NCI-H146 treated with DMSO at 0.1 percent for 48 hours (cell line): ENCODE measurements around the gene MYZAP.
"Not testable (repeated sequence)": the region's sequence is repeated elsewhere in the genome, so short reads cannot be mapped to it uniquely, and the experiment has no call there.

Experiments
- DNase-seq: peaks from one replicate; lab custom pipeline; 2025; ENCODE audit not compliant: unreplicated experiment; lab: John Stamatoyannopoulos, UW

The MYZAP gene

GRCh38 chr15:57591237-57591821 lies 375 bp upstream of the MYZAP start:
- DNase-seq, result no peak

DNA sequence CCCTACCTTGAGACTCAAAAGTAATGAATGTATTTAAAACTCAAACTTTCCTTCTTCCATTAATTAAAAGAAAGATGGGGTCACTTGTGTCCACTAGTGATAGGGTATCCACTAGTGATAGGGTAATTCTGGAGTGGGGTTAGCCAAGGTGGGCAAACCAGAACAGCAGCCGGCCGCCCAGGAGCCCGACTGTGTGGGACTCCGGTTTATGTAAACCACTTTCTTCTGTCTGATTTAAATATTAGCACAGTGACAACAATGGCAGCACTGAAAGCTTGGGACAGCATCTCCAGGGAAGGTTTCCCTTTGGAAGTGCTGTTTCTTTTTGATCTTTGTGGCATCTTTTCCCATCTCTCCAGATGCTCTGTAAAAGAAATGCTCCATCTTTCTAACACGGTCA lies 722 bp downstream of the MYZAP start:
- no peak for DNase-seq

DNA sequence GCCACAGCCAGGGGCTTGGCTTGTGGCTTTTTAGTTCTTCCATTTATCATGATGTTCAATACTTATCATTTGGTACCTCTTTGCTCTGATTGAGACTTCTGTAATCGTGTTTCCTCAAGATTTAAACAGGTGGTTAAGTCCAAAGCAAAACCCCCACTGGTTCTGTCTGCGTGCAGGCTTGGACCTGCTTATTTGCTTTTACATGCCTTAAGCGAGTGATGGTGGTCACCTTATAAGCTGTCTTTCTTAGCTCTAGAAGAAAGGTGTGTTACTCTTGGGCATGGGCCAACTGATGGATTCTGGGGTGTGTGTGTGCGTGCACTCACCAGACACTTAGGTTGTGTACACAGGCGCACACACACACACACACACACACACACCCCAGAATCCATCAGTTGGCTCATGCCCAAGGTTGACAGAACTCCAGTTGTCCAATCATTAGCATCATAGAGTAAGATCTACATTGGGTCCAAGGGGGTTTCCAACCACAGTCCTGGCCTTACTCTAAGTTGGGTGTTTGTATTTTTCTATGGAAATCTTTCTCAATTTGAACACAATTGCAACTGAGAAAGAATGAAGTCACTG lies 1.2 kb downstream of the MYZAP start:
- no peak for DNase-seq

GRCh38 chr15:57594479-57594878 lies 2.8 kb downstream of the MYZAP start:
- DNase-seq, result no peak

GRCh38 chr15:57595011-57595866 lies 3.5 kb downstream of the MYZAP start:
- DNase-seq, result peak; percentile 67

DNA sequence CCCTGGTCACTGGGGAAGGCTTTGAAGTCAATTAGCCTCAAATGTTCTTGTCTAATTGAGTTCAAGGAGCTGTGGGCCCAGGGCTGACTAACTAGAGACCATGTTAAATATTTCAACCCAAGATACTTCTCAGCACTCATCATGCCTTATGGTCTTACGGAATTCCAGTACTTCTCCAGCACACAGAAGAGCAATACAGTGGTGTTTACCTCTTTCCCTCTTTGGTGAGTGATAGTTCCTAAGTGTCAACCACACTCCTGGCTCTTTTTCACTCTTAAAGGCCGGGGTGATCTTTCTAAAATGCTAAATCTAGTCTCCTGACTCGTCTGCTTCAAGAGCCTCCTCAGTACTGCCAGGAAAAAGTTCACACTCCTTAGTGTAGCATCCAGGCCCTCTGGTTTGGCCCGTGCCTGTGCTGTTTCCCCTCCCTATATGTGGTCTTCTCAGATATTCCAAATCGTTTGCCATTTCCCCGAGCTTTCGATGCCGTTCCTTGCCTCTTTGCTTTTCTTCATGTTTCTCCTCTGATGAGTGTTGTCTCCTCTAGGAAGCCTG lies 4.7 kb downstream of the MYZAP start:
- DNase-seq, result no peak

GRCh38 chr15:57596978-57597377 lies 5.3 kb downstream of the MYZAP start:
- no peak for DNase-seq

DNA sequence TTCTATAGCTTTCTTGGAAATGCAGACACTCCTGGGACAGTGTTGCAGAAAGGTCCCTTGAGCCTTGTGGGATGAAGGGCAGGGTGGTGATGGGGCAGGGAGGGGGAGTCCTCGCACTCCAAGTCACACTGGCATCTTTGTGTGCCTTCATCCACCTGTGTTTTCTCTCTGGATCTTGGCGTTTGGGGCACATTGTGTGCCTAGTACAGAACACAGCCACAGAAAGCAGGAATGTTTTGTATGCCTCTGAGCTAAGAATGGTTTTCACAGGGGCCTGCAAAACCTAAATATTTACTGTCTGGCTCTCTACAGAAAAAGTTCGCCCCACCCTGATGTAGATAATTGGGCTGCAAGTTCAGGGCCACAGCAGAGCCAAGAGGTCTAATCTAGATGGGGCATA lies 5.7 kb downstream of the MYZAP start:
- no peak for DNase-seq

DNA sequence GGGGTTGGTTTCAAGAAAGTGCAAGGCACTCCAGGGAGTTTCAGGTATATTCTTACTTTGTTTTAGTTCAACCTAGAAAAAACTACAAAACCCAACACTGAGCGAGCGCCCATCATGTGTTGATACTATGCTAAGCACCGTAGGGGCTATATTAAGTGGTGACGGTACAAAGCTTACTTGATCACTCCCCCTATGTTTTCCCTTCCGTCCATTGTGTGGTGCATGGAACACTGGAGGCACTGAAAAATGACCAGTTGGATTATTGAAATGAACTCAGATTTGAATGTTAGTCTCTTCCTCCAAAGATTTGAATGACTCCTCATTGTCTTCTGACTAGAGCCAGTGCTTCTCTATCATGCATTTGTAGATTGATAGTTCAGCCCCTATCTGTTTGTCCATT lies 6.6 kb downstream of the MYZAP start:
- DNase-seq, result no peak

GRCh38 chr15:57599296-57599810 lies 7.6 kb downstream of the MYZAP start:
- DNase-seq, result no peak

DNA sequence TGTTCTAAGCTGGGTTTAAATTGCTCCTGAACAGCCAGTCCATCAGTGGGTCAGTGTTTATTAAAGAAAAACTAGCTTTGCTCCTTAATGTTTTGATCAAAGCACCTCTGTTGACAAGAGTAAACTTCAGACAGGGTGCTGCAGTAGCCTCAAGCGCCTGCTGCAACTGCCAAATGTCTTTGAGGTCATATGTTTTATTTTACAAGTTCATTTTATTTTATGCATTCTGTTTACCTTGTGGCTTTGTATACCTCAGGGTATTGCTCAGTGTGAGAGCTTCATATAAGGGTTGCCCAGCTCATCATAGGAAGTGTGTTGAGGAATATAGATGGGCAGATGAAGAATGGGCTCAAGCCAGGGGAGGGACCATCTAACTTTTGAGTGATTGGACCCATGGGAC lies 8.5 kb downstream of the MYZAP start:
- DNase-seq, result no peak

DNA sequence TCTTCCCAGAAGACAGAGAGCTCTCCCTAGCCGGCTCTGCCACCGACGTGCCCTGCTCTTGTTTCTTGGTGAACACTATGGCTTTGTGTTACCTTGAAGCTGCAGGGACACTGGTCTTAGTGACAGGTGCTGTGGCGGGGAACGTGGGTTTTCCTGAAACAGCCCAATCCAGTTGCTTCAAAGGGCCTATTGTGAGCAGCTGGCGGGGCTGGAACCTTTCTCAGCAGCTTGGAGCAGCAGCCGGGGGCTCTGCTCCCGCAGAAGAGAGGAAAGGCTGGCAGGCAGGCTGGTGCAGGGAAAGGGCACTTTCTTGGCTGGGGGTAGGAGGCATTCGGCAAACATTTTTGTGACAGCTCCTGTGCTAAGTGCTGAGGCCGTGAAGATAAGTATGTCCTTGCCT lies 12.8 kb downstream of the MYZAP start:
- no peak for DNase-seq

DNA sequence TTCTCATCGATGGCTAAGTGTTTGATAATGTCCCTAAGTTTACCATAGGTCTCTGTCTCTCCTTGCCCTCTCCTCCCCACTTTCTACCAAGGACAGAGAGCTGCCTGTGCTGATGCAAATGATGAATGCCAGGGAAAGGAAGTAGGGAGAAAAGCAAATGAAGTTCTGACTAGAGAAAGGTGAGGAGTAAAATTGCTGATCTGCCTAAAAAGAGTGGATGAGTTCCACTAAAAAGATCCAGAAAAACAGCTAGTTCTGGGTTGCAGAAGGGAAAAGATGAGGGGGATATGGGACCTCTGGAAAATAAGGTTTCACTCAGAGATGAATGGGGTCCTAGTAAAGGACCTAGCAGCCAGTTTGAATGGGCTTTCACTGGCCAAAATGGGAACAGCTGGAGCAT lies 13.8 kb downstream of the MYZAP start:
- no peak for DNase-seq

- DNase-seq, result no peak
Observed at GRCh38 chr15:57606048-57606447, 14.3 kb downstream of the MYZAP start.

DNA sequence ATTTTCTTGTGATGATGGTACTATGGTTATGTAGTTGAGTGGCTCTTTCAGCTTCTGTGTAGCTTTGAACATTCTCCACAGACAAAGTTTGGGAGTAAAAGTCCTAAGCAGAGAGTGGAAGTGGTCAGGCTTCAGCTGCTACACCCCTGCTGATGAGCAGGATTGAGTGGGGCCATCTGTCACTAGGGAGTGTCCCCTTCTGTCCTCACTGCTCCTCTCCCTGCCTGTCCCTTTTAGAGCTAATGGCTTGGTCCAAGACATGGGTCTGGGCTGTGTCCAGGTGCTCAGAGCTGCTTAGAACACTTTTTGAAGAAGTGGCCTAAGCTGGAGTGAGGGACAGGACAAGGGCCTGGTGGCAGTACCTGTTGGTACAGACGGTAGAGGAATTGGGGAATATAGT lies 15.1 kb downstream of the MYZAP start:
- DNase-seq, result no peak

- no peak for DNase-seq
Observed at GRCh38 chr15:57607570-57608000, 15.9 kb downstream of the MYZAP start.

GRCh38 chr15:57609805-57610529 lies 18.3 kb downstream of the MYZAP start:
- peak; percentile 38 for DNase-seq

DNA sequence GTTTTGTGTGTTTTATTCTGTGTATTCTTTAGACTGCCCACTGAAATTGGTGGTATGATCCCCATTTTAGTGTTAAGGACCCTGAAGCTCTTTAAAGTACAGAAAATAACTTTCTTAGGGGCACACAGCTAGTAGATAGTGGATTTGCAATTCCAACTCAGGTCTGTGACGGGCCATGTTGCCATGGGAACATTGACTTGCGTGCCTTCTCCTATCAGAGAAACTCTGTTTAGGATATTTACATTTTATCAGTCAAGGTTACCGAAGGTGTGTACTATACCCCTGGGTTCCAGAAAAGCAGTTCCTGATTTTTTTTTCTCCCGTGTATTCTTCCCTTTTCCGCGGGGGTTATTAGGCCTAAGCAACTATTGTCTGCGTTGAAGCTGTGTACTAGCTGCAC lies 19.4 kb downstream of the MYZAP start:
- no peak for DNase-seq

- no peak for DNase-seq
Observed at GRCh38 chr15:57611938-57612337, 20.2 kb downstream of the MYZAP start.

- no peak for DNase-seq
Observed at GRCh38 chr15:57614241-57614640, 22.5 kb downstream of the MYZAP start.

DNA sequence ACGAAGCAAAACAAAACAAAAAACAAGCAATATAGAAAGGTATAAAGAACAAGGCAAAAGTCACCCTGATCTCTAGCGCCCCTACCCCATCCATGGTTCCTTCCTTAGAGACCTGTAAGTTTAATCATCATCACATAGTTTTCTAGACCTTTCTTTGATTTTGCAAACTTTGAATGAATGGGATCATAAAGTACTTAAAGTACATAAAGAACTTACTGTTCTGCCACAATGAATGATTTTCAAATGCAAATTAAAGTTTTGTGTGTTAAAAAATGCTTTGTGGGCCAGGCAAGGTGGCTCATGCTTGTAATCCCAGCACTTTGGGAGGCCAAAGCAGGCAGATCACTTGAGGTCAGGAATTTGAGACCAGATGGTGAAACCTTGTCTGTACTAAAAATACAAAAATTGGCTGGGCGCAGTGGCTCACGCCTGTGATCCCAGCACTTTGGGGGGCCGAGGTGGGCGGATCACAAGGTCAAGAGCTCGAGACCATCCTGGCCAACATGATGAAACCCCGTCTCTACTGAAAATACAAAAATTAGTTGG lies 24.3 kb downstream of the MYZAP start:
- not testable (repeated sequence) for DNase-seq
